Endothelial cell of umbilical vein (primary cell): ENCODE data around the gene RABEP2. TPM values are rescaled to one million over a fixed set of nuclear protein-coding genes. Genes with fewer than 3 reads are reported as not detected.
"Not testable (repeated sequence)": the region's sequence is repeated elsewhere in the genome, so short reads cannot be mapped to it uniquely, and the experiment has no call there.

ENCODE experiments used
- BruUV-seq: library from RNA; stranded (reverse); fragments of 400-500 nt; replicated peaks from 2 replicates; lab custom pipeline; 2021; lab: Mats Ljungman, UMichigan
- CTCF ChIA-PET: fragments of 300-600, 350-600 bp; sonication (Branson Sonifier 250); formaldehyde crosslinking; loops from one replicate; lab custom pipeline; 2021; ENCODE audit warnings: antibody characterized with exemption, inconsistent platforms; lab: Charles Lee
- POLR2A ChIA-PET: fragments of 300-600, 350-600 bp; sonication (Branson Sonifier 250); formaldehyde crosslinking; loops from one replicate; lab custom pipeline; 2021; ENCODE audit warnings: antibody characterized with exemption, inconsistent platforms; lab: Charles Lee
- DNase-seq: peaks from one replicate; pipeline ENCODE4 v3.0.0-alpha.2; 2011; ENCODE audit warnings: low read depth, low spot score
- FAIRE-seq: peaks from 2 replicates; lab custom pipeline; 2011; peaks lifted over from hg19 to GRCh38; lab: Jason Lieb, UNC
- H2AFZ ChIP-seq: 2 replicates; pipeline ENCODE4 v1.6.0; 2012; ENCODE audit warnings: low read depth, low read length, control low read depth, inconsistent platforms
- H3K27ac ChIP-seq: 2 replicates; pipeline ENCODE4 v1.5.1; 2011; ENCODE audit warnings: low read depth, mild to moderate bottlenecking, control low read depth, low read length, moderate library complexity; ENCODE audit not compliant: insufficient read depth
- H3K27me3 ChIP-seq, 2 experiments: 2 replicates each; pipeline versions ENCODE4 v1.6.0 to v1.6.1; 2011; ENCODE audit warnings: low read length in 2 of 2, mixed read lengths in 1 of 2; ENCODE audit not compliant: control insufficient read depth in 2 of 2, insufficient read depth in 2 of 2
- H3K36me3 ChIP-seq, 2 experiments: 2 replicates in 1 of 2; 3 replicates in 1 of 2; pipeline ENCODE4 v1.5.1; 2011; ENCODE audit warnings: low read length in 2 of 2, mild to moderate bottlenecking in 1 of 2, moderate library complexity in 1 of 2; ENCODE audit not compliant: control insufficient read depth in 2 of 2, insufficient read depth in 2 of 2; ENCODE audit errors: extremely low read depth in 1 of 2
- H3K4me1 ChIP-seq: 3 replicates; pipeline ENCODE4 v1.5.1; 2011; ENCODE audit warnings: mild to moderate bottlenecking, low read length; ENCODE audit not compliant: control insufficient read depth, insufficient read depth; ENCODE audit errors: extremely low read depth
- H3K4me2 ChIP-seq: 2 replicates; pipeline ENCODE4 v1.6.1; 2011; ENCODE audit warnings: low read length, control low read depth, mixed read lengths; ENCODE audit not compliant: insufficient read depth
- H3K4me3 ChIP-seq, 3 experiments: fragments of 200-600 bp in 1 of 3; sonication (generic), shearing (Covaris generic) in 1 of 3; replicated peaks in 1 of 3; 2 replicates each; pipeline ENCODE4 v1.5.1; 2011 to 2016; ENCODE audit warnings: control low read depth in 3 of 3, low read length in 3 of 3, mild to moderate bottlenecking in 2 of 3, inconsistent platforms in 1 of 3, low read depth in 1 of 3, moderate library complexity in 1 of 3; ENCODE audit not compliant: insufficient read depth in 1 of 3
- H3K79me2 ChIP-seq: 2 replicates; pipeline ENCODE4 v1.6.0; 2012; ENCODE audit warnings: low read length, inconsistent platforms; ENCODE audit not compliant: control insufficient read depth, insufficient read depth
- H3K9ac ChIP-seq: replicated peaks from 2 replicates; pipeline ENCODE3; 2011; ENCODE audit warnings: low read length, control low read depth; ENCODE audit not compliant: insufficient read depth; ENCODE audit errors: extremely low read depth
- H3K9me1 ChIP-seq: replicated peaks from 3 replicates; pipeline ENCODE4 v1.6.0; 2011; ENCODE audit warnings: mild to moderate bottlenecking, low read length; ENCODE audit not compliant: control insufficient read depth, insufficient read depth; ENCODE audit errors: extremely low read depth
- H3K9me3 ChIP-seq: replicated peaks from 2 replicates; pipeline ENCODE4 v1.5.1; 2012; ENCODE audit warnings: low read length, inconsistent platforms; ENCODE audit not compliant: control insufficient read depth, insufficient read depth
- H4K20me1 ChIP-seq: replicated peaks from 2 replicates; pipeline ENCODE3; 2011; ENCODE audit warnings: mild to moderate bottlenecking, low read length; ENCODE audit not compliant: control insufficient read depth, insufficient read depth; ENCODE audit errors: extremely low read depth
- CTCF ChIP-seq, 2 donors: IDR thresholded peaks; 1 replicate in 1 of 2; 2 replicates in 1 of 2; pipeline ENCODE4 v1.5.1; 2011; ENCODE audit warnings: low read length in 2 of 2, mild to moderate bottlenecking in 2 of 2, moderate library complexity in 2 of 2, control low read depth in 1 of 2, inconsistent platforms in 1 of 2, low read depth in 1 of 2; ENCODE audit not compliant: insufficient read depth in 1 of 2; ENCODE audit errors: extremely low read depth in 1 of 2
- EZH2 ChIP-seq: IDR thresholded peaks from 2 replicates; pipeline ENCODE4 v1.6.1; 2012; ENCODE audit warnings: borderline replicate concordance, low read depth, mild to moderate bottlenecking, moderate library complexity, low read length, inconsistent platforms; ENCODE audit not compliant: severe bottlenecking
- FOS ChIP-seq: IDR thresholded peaks from 2 replicates; pipeline ENCODE4 v1.6.1; 2011; ENCODE audit warnings: mild to moderate bottlenecking, low read length, moderate library complexity, borderline replicate concordance; ENCODE audit not compliant: insufficient read depth
- GATA2 ChIP-seq: IDR thresholded peaks from 2 replicates; pipeline ENCODE4 v1.7.0; 2011; ENCODE audit warnings: low read depth, mild to moderate bottlenecking, moderate library complexity, mixed read lengths, low read length; ENCODE audit not compliant: insufficient read length, insufficient read depth
- JUN ChIP-seq: IDR thresholded peaks from 2 replicates; pipeline ENCODE4 v1.6.1; 2011; ENCODE audit warnings: borderline replicate concordance, low read depth; ENCODE audit not compliant: insufficient read length, insufficient read depth
- MYC ChIP-seq: IDR thresholded peaks from one replicate; pipeline ENCODE4 v1.6.1; 2011; ENCODE audit warnings: mild to moderate bottlenecking, low read depth, low read length
- POLR2AphosphoS5 ChIP-seq: IDR thresholded peaks from 2 replicates; pipeline ENCODE4 v1.6.1; 2012; ENCODE audit warnings: low read depth, mild to moderate bottlenecking, control low read depth, low read length, moderate library complexity; ENCODE audit not compliant: insufficient read depth
- dilution Hi-C: fragments of 300-500 bp; cut with MboI; formaldehyde crosslinking; loops from one replicate; pipeline ENCODE4 v1.15.0; 2019; ENCODE audit warnings: low sequenced_read_pairs; ENCODE audit not compliant: extremely low pct_ligation_motif_present
- intact Hi-C: fragments of 100-400 bp; cut with micrococcal nuclease; formaldehyde crosslinking; loops from one replicate; pipeline ENCODE4 v1.10.0; 2022
- polyA plus RNA-seq, 4 experiments: library from polyadenylated mRNA; depleted of rRNA in 3 of 4; stranded (reverse) in 3 of 4; unstranded in 1 of 4; fragments of >200 nt; gene quantifications; 2 replicates each; pipeline versions ENCODE4 v1.2.1 to v1.2.3, GENCODE V29; 2011 to 2012; ENCODE audit warnings: missing spikeins in 1 of 4
- total RNA-seq: library from RNA; stranded (reverse); gene quantifications from 2 replicates; pipeline ENCODE4 v1.2.3, GENCODE V29; 2021

RABEP2 gene
- total and polyA plus RNA-seq, 2 donors (not counting 3 experiments of a cell fraction or from before 2014, with no cell fraction given) = 25.9 to 37.4 TPM

- TSS peak; percentile 92 for BruUV-seq
- Histone ChIP-seq H3K4me3 (peak overlapping the region; percentile 68 to 100 (median 84)), H3K27ac (peak overlapping the region; percentile 91), H4K20me1 (no peaks in the 10 kb centered on the region), H3K4me1 (peaks cover 7% of the 10 kb centered on the region), H3K36me3 (peaks cover 0 to 6% of the 10 kb centered on the region in 2 experiments), H3K9me1 (no peaks in the 10 kb centered on the region), H3K4me2 (peak overlapping the region; percentile 93), H3K9me3 (no peaks in the 10 kb centered on the region), H3K27me3 (no peaks in the 10 kb centered on the region), H3K79me2 (peaks cover 15% of the 10 kb centered on the region), H3K9ac (peak overlapping the region; percentile 99), H2AFZ (peak overlapping the region; percentile 80)
- POLR2A ChIA-PET = interaction anchor here (1.2 kb wide), 1 partner anchor 9 kb away, joined by 3 read pairs; no protein-coding TSS in a partner anchor
- CTCF ChIA-PET = interaction anchor here (0.5 to 1.3 kb wide), 25 partner anchors 8 to 755 kb away, joined by 3 to 9 read pairs (median 4); partner anchors contain the start of genes ATXN2L, LAT, NFATC2IP and RABEP2
- FAIRE-seq (no peak), DNase-seq (peak; percentile 68)
- TF ChIP-seq FOS = no peak
- no peak for TF ChIP-seq JUN
- no peak for TF ChIP-seq POLR2AphosphoS5
- TF ChIP-seq MYC = no peak
- no peak for TF ChIP-seq EZH2
- peak; percentile 66 to 78 for TF ChIP-seq CTCF (IDR thresholded peaks at IDR 0.05; ENCODE audit: extremely low read depth in 1 of 2, insufficient read depth in 1 of 2, low read depth in 1 of 2, low read length in 2 of 2)
- TF ChIP-seq GATA2 = no peak
- intact Hi-C loops = loop anchor here (2.0 kb wide), 1 partner anchor 23 kb away; the partner anchor contains the start of gene NFATC2IP
- dilution Hi-C loops = no loop called here
Observed at GRCh38 chr16:28974007-28974436, 49.0 kb upstream of the RABEP2 start.

- H3K9me3 ChIP-seq, dilution Hi-C loops, DNase-seq, H3K27me3 ChIP-seq, H3K4me3 ChIP-seq, H3K4me2 ChIP-seq, H3K9me1 ChIP-seq, H4K20me1 ChIP-seq, H3K27ac ChIP-seq, H3K9ac ChIP-seq, H3K36me3 ChIP-seq, CTCF ChIA-PET, FAIRE-seq, intact Hi-C loops, H3K79me2 ChIP-seq, BruUV-seq, H2AFZ ChIP-seq, H3K4me1 ChIP-seq: not testable (repeated sequence)
- POLR2A ChIA-PET = interaction anchor here (0.7 kb wide), 1 partner anchor 1034 kb away, joined by 3 read pairs; no protein-coding TSS in a partner anchor
Observed at GRCh38 chr16:28969696-28970095, 44.7 kb upstream of the RABEP2 start.
